OCI-LY1 (cell line): ENCODE results near the gene DUSP3.

ENCODE experiments used
- EZH2 ChIP-seq: fragments of 200-600 bp; sonication (generic), shearing (Covaris generic); IDR thresholded peaks from 2 replicates; pipeline ENCODE4 v1.8.0; 2017; ENCODE audit warnings: borderline replicate concordance, mixed run types, mild to moderate bottlenecking, antibody characterized with exemption, low read length, moderate library complexity, mixed read lengths
- TF ChIP-seq, protein P1 (sequence below): fragments of 200-600 bp; sonication (generic), shearing (Covaris generic); IDR thresholded peaks from 2 replicates; pipeline ENCODE4 v1.5.1; 2017; ENCODE audit warnings: mild to moderate bottlenecking, antibody characterized with exemption, low read length, moderate library complexity, mixed read lengths

DNA sequence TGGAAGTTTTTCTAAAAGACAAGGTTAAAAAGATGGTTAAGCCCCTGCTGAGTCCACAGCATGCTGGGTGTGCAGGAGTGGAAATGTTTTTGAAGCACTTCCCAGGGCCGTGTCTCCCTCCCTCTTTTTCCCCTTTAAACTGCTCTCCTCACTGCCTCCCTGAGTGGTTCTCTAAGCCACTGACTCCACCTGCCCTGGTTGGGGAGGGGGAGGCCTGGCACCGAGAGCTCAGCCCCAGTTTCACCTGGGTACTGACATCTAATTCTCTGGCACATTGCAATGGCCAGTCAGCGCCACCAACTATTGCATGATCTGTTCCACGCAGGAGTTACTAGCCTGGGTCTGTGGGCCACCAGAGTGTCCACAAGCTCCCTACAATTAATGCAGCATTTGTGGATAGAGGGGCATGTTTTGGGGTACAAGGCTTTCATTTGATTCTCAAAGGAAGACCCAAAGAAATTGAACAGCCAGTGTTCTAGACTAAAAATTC is 31.5 kb upstream of the DUSP3 start:
- TF ChIP-seq, protein P1, sequence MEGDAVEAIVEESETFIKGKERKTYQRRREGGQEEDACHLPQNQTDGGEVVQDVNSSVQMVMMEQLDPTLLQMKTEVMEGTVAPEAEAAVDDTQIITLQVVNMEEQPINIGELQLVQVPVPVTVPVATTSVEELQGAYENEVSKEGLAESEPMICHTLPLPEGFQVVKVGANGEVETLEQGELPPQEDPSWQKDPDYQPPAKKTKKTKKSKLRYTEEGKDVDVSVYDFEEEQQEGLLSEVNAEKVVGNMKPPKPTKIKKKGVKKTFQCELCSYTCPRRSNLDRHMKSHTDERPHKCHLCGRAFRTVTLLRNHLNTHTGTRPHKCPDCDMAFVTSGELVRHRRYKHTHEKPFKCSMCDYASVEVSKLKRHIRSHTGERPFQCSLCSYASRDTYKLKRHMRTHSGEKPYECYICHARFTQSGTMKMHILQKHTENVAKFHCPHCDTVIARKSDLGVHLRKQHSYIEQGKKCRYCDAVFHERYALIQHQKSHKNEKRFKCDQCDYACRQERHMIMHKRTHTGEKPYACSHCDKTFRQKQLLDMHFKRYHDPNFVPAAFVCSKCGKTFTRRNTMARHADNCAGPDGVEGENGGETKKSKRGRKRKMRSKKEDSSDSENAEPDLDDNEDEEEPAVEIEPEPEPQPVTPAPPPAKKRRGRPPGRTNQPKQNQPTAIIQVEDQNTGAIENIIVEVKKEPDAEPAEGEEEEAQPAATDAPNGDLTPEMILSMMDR: no peak
- TF ChIP-seq EZH2: no peak
